Thyroid gland (tissue), 4 donors: ENCODE data around the gene SHH.

Experiments used
- CTCF ChIP-seq, 6 experiments: fragments of 200-600 bp in 3 of 6; fragments of 450-650 bp in 3 of 6; sonication (generic) in 3 of 6; IDR thresholded peaks; one replicate each; pipeline ENCODE4 v1.5.1; 2016 to 2019; ENCODE audit warnings: antibody characterized with exemption in 6 of 6, mild to moderate bottlenecking in 2 of 6, inconsistent platforms in 1 of 6, moderate library complexity in 1 of 6
- POLR2A ChIP-seq, 2 donors: fragments of 450-650 bp; IDR thresholded peaks; one replicate each; pipeline ENCODE4 v1.6.1; 2017; ENCODE audit warnings: antibody characterized with exemption in 2 of 2, mild to moderate bottlenecking in 2 of 2, moderate library complexity in 1 of 2

- TF ChIP-seq CTCF (IDR thresholded peaks at IDR 0.05) (no peak), POLR2A (IDR thresholded peaks at IDR 0.05) (no peak)
These were observed 6.5 kb downstream of the SHH start for GRCh38 chr7:155805826-155806095.
